ENCODE data around the gene ARID1B.

The ARID1B gene

DNA sequence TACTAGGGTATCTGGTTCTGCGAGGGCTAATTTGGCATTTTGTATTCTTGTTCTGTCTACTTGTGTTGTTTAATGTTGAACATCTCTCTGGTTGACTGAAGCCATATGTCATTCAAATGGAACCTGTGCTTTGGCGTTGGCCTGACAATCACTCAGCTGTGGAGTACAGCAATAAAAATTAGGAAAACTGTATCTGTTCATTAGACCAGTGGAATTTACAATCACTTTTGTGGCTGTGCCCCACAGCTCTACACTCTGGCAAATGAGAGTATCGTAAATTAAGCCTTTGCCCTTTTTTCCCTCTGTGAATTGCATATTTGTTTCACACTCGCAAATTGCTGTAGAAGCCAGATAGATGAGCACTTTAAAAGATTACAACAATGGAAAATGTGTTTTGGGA is 102.0 kb downstream of the ARID1B start:
- DNase-seq (ENCODE audit: low read depth) = no peak

- DNase-seq (ENCODE audit: low read depth) = no peak
Observed at GRCh38 chr6:156879591-156879990, 102.4 kb downstream of the ARID1B start.

DNA sequence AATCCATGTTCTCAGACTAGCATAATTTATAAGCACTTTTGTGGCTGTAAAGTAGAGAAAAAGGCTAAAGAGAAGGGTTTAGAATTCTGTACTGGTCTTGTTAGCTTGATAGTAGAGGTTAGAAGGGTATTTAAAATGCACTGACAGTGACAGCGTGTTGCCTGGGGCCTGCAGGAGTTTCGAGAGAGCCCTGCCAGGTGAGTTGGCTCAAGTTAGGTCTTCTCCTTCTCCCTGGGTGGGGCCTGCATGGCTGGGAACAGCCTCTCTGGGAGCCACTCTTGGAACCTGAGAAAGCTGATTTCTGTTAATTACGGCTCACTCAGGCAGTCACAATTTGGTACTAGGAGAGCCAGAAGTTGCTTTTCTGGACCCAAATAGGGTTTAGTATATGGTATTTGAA is 103.7 kb downstream of the ARID1B start:
- DNase-seq (ENCODE audit: low read depth) = no peak

GRCh38 chr6:156881687-156882629 is 104.8 kb downstream of the ARID1B start:
- DNase-seq (ENCODE audit: low read depth) = no peak

GRCh38 chr6:156883497-156884252 is 106.5 kb downstream of the ARID1B start:
- DNase-seq (ENCODE audit: low read depth) = no peak

DNA sequence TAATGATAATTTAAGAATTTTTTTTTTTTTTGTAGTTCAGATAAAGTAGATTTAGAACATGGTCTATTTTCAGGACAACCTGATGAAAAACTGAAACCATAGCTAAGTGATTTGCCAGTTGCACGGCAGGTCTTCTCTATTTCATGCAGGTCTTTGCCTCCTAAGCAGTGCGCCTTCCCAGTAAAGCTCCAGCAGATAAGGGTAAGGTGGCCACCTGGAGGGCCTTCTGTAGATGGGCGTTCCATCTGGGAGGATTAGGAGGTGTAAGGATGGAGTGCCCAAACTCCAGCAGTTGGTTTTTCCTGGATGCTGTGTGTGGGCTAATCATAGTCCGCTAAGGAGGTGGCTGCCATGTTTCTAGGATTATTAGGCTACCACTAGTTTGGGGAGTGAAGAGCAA is 107.1 kb downstream of the ARID1B start:
- DNase-seq (ENCODE audit: low read depth) = no peak

DNA sequence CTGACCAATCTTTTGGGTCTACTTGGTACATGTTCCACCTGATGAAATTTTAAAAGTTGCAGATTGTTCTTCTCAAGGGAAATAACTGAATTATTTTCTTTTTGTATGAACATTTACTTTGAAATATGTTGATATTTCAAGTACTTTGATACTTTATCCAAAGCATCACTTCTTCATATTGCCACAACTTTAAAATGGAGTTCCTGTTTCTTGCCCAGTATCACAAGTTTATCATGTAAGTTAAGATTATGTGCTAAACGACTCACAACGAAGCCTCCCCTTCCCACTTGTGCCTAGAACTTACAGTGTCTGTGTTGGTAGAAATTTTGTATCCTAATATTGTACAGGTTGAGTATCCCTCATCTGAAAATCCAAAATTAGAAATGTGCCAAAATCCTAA is 108.4 kb downstream of the ARID1B start:
- DNase-seq (ENCODE audit: low read depth) = no peak

DNA sequence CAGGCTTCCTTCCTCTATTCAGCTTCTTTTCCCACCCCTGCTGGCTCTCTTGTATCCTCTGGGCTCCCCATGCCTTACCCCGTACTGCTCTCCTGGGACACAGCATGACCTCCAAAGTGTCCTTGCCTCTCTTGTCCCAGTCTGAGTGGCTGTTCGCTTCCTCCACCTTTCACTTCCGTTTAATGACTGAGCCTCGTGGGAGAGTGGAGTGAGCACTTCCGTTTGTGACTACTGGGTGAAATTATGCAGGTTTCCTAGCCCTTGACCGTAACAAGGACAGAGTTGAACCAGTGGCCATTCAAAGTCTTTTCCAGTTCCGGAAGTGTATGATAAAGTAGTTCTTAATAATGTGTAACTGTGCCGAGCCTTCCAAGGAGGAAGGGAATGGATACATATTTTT is 109.2 kb downstream of the ARID1B start:
- DNase-seq (ENCODE audit: low read depth) = no peak

DNA sequence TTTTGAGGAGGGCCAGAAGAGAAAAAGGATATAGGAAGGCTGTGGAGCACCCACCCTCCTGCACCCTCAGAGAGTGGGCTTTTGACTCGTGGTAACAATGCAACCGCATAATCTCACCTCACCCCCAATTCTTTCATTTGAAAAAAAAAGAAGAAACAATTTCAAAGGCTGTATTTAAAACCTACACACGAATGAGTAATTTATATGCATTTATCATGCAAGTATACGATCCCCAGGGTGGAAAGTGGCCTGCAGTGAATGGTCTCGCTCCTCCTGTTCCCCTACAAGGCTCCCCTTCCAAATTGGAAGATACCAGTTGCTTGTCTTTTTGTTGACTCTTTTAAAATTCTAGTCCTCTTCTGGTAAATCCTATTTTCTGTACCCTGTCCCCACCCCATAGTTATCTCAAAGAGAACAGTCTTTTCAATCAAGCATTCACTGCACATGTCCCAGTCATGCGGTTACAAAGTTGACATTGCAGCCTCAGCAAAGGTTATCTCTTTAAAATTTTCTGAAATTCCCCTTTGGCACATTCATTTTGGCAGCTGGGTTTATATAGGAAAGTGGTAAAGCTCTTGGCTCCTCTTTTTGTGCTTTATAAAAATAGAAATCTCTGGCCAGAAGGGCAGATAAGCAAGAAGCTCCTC is 110.6 kb downstream of the ARID1B start:
- no peak for DNase-seq (ENCODE audit: low read depth)

- no peak for DNase-seq (ENCODE audit: low read depth)
Observed at GRCh38 chr6:156889469-156889868, 112.3 kb downstream of the ARID1B start.

GRCh38 chr6:156889986-156890385 is 112.8 kb downstream of the ARID1B start:
- no peak for DNase-seq (ENCODE audit: low read depth)

GRCh38 chr6:156890627-156891314 is 113.6 kb downstream of the ARID1B start:
- DNase-seq (ENCODE audit: low read depth) = no peak

DNA sequence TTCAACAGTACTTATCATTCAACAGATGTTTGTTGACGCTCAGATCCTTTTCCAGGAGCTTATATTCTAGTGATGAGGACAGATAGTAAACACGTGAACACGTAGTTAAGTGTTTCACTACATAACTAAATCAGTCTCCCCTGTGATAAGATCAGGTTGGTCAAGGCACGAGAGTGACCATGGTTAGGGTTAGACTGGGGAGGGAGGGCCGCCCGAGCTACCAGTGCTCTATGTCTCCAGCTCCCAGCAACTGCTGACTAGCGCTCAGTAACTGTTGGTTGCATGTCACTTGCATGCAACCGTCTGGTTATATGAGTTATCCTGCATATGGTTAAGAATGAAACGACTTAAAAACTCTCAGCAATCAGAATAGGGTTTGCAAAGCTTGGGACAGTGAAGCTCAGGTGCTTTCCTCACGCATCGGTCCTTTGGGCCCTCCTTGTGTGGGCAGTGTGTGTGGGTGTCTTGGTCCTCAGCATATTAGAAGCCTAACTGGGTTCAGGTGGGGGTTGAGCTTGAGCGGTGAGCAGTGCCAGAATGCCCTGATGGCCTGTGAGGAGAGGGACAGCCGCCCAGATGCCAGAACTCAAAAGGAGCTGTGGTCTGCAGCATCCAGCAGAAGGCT is 120.8 kb downstream of the ARID1B start:
- DNase-seq (ENCODE audit: low read depth) = no peak

DNA sequence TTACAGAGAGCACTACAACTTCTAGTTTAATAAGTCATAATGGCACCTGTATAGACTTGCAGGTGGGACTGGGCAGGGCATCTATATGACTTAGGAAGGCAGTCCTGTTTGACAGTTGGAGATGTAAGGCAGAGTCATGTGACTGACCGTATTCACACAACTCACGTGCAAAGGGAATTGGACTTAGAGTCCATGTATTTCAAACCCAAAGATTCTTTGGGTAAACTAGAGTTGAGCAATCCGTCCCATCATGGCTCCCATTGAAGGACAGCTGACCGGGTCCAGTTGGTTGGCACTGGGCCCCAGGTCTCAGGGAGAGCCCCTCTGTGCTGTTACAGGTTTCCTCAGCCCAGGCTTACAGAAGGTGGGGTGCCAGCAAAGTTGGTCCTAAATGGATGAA is 121.9 kb downstream of the ARID1B start:
- DNase-seq (ENCODE audit: low read depth) = no peak

DNA sequence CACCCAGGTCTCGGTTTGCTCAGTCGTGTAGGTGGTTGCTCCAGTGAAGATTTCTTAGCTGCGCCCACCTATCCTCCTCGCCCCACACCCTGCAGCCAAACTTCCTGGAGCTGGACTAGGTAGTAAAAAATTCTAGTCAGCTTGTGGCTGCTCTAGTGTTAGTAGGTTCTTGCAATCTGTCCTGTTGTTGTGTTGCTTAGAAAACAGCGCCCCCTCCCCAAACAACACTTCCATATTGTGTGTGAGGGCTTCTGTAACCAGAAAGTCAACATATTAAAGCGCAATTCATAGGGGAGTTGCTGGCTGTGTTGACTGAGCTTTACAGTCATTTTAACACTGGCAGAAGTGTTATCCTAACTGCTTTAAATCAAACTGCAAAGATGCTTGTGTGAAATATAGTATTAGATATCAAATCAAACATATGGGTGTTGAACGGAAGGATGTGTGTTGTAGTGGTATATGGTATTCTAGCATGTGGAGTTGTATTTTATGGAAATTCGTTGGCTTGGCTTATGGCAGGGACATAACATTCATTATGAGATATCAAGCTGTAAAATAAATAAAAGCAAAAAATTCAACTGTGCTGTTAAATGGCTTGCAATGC is 122.5 kb downstream of the ARID1B start:
- DNase-seq (ENCODE audit: low read depth) = no peak

- no peak for DNase-seq (ENCODE audit: low read depth)
Observed at GRCh38 chr6:156900292-156900691, 123.1 kb downstream of the ARID1B start.

- DNase-seq (ENCODE audit: low read depth) = no peak
Observed at GRCh38 chr6:156901309-156902019, 124.3 kb downstream of the ARID1B start.

- DNase-seq (ENCODE audit: low read depth) = no peak
Observed at GRCh38 chr6:156902782-156903181, 125.6 kb downstream of the ARID1B start.

DNA sequence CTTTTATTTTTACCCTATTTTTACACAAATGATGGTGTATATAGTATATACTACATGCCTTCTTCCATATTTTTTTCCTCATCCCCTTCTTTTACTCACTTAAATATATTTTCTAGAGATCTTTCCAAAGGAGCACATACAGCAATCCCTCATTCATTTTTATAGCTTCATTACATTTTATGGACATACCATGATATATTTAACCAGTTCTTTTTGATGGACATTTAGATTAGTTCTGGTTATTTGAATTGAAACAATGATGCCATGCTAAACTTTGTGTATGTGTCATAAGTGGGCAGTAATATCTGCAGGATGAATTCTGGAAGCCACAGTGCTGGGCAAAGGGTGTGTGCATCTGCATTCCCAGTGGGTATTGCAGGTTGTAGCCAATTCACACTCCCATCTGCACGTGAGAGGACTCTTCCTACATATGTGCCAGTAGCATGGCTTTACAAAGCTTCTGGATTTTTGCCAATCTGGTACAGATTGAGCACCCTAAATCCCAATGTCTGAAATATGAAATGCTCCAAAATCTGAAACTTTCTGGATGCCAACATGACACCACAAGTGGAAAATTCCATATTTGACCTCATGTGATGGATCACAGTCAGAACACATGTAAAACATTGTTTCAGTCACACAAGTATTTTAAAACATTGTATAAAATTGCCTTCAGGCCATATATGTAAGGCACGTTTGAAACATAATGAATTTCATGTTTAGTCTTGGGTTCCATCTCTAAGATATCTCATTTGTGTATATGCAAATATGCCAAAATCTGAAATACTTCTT is 127.2 kb downstream of the ARID1B start:
- DNase-seq (ENCODE audit: low read depth) = no peak

- no peak for DNase-seq (ENCODE audit: low read depth)
Observed at GRCh38 chr6:156905801-156906200, 128.6 kb downstream of the ARID1B start.

Measured in stimulated activated CD8-positive, alpha-beta memory T cell treated with anti-CD3 and anti-CD28 coated beads, Interleukin-4, amount 100 ng/mL, for 24 hours (primary cell).